RPMI7951 (cell line): ENCODE measurements around the gene GRIK3. TPM values are rescaled to one million over a fixed set of nuclear protein-coding genes. Genes with fewer than 3 reads are reported as not detected.

Source experiments
- DNase-seq: peaks from one replicate; pipeline ENCODE4 v3.0.0-alpha.2; 2012; ENCODE audit warnings: low read depth
- total RNA-seq: library from RNA; depleted of rRNA; stranded (reverse); fragments of >200 nt; shearing (Covaris generic); gene quantifications from 2 replicates; pipeline ENCODE4 v1.2.3, GENCODE V29; 2014

Gene GRIK3
- total RNA-seq, 1 experiment from 2014 or later: not detected

DNA sequence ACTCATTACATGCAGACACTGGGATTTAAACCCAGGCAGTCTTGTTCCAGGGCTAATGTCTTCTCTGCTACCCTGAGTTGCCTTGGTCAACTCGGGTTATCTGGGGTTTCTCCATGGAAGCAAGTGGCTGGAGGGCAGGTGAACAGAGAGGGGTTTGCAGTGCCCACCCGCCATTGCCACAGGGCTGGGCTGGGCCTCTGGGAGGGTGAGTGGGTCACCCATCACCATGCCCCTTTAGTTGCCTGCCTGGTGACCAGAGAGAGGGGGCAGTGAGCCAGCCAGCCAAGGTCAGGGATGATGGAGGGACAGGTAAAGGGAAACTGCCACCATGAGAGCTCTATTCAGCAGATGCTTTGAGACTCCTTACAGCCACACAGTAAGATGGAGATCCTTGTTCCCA, 53.2 kb downstream of the GRIK3 start:
- no peak for DNase-seq

DNA sequence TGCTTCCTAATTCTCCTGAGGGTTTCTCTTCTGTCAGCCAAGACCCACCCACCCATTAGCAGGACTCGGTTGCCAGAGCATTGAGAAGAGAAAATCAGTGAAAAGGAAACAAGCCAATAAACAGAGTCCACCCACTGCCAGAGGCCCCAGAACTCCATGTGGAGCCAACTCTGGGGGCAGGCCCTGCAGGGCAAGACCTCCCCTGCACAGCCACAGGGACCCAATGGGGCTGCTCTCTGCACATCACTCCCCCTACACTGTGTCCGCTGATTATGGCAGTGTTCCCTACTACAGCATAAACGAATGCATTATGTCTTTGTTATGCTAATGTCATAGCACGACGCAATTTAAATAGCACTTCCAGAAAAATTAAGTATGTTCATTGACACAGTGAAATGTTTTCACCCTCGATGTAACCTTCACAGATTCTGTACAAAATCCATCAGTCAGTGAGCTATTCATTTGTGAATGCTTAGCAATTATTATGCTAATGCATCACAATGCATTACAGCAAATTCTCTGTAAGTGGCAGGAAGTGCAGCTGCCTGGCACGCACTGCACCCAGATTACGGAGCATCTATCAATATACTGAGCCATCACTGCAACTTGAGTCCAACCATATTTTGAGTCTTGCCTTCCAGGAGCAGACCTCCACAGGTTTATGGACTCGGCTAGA, 56.4 kb downstream of the GRIK3 start:
- DNase-seq: no peak

DNA sequence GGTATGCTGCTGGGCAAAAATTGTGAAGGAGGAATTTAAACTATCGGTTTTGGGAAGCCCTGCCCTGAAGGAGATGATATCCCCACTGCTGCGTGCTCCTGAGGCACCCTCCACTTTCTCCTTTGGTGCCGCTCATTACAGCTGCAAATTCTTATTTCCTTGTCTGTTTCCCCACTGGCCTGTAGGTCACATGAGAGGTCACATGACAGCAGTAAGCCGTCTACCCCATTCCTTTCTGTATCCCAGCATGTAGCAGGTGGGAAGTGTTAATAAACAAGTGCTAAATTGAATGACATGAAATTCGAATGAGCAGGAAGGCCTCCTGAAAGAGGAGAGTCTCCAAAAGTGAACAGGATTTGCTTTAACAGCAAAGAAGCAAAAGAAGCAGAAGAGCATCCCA, 58.7 kb downstream of the GRIK3 start:
- no peak for DNase-seq

DNA sequence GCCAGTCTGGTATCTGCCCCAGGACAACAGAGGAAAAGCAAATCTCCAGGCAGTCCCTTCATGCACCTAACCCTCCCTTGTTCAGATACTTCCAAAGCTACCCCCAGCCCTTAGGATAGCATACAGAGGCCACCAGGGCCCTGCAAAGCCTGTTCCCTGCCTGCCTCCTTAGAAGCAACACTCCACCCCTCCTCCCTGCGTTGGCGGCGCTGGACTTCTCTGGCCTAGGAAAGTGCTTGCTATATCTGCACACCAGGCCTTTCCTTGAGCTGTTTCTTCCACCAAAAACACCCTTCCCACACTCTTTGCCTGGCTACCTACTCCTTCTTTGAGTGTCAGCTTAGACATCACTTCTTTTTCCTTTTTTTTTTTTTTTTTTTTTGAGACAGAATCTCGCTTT, 61.3 kb downstream of the GRIK3 start:
- DNase-seq: no peak

DNA sequence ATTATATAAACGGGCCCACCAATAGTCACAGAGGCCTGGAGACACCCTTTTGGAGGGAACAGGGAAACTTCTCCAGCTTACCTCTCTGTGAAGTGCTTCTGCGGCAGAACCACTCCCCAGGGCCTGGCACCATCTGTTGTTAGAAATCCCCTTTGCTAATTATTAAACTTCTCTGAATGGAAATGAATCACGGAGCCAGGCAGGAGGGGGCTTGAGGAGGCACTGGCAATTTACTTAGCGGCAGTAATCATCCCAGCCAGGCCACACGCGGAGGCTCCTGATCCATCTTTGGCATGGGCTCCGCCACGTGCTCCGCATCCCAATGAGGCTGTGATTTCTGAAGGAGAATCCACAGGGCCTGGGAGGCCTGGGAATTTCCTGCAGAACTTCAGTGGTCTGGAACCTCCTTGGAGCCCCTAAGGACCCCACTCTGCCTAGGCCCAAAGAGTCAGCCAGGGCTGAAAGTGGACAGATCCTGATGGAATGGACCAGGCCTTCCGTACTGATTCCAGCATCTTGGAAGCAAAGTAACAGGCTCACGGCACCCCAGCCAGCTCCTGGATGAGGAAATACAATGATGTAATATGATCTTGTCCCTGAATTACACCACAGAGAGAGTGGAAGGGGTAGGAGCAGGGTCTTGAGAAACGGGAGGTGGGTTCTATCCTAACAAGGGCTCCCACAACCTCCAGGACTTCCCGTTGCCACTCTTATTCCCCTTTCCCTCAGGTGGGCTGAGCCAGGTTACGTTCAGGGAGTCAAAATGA, 62.3 kb downstream of the GRIK3 start:
- no peak for DNase-seq

DNA sequence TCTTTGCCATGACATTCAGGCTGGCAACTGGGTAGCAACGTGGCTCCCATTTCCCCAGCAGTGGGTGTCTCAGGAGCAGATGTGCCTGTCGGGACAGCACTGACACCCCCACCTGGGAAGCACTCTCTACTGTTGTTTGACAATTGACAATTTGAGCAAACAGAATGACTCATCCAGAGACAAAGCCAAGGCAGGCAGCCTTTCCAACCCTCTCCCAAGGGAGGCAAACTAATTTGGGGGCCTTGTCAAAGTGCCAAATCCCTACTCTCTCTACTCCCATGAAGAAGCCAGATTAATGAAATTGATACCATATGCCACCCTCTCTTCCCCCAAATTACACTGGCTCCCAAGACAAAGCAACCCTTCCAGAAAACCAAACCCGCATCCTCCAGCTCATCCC, 65.6 kb downstream of the GRIK3 start:
- no peak for DNase-seq

DNA sequence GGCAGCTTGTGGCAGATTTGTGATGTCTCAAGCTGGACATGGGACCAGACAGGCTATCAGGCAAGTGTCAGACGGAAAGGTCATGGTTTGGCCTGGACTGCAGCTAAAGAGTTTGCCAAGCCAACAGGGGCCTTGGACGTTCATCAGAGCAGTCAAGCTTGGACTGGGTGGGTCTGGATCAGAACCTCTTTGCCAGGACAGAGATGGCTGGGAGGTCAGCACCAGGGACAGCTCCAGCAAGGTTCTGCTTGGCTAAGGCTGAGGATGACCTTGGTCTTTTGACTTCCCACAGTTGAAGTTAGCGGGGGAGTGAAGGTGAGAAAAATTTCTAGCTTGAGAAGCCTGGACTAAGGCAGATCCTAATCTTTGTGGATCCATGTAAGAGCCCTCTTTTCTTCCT, 68.1 kb downstream of the GRIK3 start:
- no peak for DNase-seq

DNA sequence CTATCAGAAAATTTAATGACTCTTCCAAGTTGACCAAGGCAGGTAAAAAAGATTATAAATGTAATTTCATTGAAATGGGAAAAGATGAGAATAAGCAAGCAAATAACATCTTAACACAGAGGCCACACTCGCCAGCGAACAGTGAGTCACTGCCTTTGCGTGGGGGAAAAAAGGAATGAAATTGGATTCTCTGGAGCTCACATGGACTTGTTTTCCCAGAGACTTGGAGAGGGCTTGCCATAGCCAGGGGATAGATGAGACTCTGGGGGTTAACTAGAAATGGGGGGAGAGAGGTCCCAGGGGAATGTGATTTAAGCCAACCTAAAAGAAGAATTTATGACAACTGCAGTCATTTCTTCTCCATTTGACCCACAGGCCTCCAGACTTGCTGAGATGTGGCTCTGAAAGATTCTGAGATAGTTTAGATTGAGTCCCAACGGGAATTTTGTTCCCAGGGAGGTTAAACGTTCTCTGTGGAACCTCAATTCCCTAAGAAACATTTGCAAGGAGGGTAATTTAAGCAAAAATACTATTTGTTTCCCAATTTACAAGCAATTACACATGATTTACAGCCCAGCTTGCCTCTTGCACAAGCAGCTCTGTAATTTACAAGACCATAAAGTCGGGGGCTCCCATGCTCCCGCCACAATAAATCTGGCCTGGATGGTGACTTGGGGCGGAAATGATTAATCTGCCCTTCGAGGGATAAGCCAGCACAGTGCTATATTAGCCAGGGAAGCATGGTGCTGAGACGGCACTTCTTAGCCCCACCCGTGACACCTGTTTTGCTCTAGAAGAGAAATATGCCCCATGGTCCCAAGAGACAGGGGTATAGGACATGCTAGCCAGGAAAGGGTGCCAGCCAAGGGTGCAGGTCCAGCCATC, 68.8 kb downstream of the GRIK3 start:
- no peak for DNase-seq

DNA sequence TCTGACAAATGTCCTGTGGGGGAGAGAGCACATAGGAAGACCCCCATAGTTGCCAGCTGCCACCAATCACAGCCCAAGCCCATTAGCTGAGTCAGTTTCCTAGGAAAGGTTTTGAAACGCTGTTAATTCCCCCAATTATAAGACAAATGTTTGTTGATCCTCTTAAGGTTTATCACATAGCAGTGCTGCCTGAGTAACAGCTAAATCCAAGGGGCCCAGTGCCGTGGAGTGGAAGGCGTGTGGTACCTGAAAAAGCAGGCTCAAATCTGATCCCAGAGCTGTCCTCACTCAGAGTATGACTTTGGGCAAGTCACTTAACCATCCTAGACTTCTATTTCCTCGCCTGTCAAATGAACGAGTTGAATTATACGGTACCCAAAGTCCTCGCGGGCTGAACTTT, 69.5 kb downstream of the GRIK3 start:
- DNase-seq: no peak

DNA sequence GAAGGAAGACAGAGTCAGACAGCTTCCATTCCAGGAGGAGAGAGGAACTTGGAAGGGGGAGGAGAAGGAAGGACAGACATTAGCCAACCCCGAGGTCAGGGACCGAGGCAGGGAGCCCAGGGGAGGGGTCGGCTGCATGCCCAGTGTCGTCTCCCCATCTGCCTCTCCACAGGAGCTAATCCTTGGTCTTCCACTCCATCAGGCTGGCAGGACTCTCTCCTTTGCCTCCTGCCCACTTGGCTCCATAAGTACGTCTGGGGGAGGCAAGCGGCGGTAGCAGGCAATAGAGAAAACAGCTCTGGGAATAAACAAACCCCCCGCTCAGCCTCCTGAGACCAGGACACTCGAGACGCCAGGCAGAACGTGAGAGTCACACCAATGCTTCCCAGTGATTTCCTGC, 71.3 kb downstream of the GRIK3 start:
- DNase-seq: no peak

DNA sequence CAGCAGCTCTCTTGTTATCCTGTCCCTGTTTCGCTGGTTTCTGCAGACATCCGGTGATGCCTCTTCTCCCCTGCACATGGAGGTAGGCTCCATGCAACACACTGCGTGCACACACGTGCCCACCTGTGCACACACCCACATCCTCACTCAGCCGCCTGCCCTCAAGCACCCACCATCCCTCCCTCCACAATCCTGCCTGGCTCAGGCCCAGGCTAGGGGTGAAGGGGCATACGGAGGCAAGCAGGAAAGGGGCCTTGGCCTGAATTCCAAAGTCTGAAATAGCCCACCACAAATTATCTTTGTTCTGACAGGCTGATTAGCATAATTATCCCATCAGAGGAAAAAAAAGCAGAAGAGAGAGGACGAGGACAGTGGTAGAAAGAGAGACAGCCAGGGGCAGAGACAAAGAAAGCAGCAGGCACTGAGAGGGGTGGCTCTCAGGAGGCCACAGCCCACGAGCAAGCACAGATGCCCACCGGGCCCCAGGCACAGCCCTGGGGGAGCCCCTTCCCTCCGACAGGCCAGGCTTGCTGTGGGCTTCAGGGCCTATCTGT, 73.2 kb downstream of the GRIK3 start:
- no peak for DNase-seq

DNA sequence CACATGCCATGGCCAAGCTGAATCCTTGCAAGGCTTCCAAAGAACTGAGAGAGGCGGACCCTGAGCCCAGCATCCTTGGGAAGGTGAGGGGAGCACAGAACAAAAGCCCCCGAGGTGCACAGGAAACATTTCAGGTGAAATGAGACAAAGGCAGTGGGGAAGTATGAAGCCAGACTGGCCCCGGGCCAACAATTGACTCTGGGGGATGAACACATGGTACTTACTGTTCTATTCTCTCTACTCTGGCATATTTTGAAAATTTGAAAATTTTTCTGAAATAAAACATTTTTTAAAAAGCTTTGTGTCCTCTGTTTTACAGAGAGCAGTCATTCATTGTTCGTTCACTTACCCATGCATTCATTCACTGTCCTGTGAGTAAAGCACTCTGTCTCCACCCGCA, 77.7 kb downstream of the GRIK3 start:
- DNase-seq: no peak

DNA sequence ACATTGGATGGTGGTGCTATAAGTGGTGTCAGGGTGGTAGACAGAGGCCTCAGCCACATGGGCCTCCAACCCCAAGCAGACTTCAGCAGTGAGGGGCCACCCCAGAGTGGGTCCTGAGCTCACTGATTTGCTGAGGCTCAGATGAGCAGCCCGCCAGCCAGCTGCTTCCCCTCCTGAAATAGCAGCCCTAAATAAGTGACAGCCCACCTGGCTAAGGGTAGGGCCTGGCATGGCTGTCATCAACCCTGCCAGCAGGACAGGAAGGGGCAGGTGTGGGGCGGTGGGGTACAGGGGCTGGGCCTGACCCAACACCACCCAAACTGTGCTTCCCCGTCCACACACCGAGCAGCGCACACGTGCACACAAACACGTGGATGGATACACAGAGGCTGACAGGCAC, 79.3 kb downstream of the GRIK3 start:
- DNase-seq: no peak

DNA sequence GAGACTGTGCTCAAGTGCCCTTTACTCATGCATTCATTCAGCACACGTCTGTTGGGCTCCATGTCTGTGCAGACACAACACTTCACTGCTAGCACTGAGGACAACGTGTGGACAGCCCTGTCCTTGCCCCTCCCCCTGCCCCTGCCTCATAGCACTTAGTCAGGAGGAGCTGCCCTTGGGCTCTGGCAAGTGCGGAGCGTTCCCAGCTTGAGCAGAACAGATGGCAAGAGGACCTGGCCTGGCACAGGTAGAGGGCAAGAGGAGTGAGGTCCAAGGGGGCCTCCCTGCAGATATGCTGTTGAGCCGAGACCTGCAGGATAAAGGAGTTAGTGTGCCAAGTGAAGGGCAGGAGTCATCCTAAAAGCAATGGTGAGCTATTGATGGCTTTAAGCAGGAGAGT, 81.3 kb downstream of the GRIK3 start:
- DNase-seq: no peak

DNA sequence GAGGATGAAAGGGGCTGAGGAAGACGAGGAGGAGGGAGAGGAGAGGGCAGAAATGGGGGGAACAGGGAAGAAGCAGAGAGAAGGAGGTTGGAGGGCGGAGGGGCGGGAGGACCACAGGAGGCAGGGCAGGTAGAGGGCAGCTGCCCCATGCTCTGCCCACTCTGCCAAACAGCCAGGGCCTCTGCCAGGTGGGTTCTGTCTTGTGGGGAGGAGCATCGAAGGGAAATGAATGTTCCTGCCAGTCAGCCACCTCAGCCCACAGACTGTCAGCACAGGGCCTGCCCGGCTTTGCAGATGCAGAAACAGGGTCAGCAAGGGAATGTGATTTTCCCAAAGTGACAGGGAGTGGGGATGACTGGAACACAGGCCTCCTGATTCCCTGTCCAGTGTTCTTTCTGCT, 82.6 kb downstream of the GRIK3 start:
- DNase-seq: no peak

DNA sequence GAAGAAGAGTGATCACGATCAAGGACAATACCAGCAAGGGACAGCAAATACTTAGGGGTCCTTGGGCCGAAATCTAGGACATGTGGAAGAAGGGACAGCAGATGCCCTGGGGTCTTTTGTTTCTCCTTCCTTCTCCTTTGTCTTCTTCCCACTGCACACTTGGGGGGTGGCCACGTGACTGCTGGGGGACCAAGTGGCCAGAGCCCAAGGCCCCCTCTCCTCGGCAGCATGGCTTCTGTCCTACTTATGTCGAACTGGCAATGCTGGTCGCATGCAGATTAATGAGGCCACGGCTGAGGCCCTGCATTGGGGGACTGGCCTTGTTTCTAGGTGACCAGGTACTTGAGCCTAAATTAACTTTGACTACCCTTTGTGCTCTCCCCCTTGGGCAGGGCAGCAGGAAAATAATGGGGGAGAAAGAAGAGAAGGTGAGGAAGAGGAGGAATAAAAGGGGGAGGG, 83.0 kb downstream of the GRIK3 start:
- DNase-seq: no peak

DNA sequence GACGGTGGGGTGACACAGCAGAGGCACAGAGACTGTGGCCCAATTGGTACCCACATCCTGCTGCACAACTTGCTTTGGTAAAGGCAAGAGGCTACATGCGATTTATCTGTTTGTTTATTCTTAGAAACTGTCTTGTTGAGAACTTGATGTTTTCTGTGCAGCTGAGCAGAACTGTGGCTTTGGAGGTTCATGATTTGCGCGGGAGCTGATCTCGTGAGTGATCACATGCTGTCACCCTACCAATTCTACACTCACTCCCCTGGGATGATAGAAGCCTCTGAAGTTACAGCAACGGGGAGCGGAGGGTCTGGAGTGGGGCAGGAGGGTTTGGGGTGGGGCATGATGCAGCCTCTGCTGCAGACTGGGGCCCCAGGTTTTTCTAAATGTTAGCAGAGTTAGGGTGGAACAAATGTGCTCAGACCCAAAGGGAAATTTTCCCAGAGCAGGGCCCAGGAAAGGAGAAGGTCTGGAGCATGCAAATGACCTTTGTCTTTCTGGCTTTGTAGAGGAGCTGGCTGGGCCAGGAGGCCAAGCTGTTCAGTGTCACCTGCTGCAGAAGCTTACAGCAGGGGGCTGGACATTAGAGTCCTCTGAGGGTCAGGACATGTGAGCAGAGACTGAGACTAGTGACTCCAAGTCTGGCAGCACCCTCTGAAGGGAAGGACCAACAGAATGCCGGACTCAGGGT, 83.6 kb downstream of the GRIK3 start:
- DNase-seq: no peak

DNA sequence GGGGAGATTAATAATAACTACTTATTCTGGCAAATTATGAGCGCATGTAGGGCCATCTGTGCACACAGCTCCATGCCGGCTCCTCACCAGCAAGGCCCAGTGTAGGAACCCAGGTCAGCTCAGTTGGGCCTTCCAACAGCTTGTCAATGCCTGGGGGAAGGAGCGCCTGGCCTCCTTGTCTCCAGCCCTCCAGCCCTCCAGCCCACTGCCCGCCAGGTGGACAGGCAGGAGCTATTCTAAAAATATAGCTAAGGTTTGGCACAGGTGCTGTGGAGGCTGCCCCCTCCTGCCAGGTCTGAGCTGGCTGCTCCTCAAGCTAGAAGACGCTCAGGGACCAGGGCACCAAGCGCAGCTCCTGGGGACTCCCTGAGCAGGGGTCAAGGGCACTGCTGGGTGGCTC, 85.7 kb downstream of the GRIK3 start:
- DNase-seq: no peak

DNA sequence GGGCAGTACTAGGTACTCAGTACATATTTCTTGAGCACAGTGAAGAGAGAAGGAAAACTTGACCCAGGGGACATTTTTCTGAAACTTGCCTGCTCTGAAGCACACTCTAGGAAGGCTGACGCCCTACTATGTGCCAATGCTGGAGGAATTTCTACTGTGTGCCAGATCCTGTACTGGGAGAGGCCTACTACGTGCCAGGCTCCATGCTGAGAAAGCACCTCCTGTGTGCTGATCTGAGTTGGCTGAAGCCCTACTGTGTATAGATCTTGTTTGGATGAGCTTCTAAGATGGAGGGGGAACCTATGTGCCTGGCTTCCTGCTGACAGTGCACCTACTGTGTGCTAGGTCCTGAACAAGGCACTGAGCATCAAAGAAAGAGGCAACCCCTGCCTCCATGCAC, 86.2 kb downstream of the GRIK3 start:
- no peak for DNase-seq

DNA sequence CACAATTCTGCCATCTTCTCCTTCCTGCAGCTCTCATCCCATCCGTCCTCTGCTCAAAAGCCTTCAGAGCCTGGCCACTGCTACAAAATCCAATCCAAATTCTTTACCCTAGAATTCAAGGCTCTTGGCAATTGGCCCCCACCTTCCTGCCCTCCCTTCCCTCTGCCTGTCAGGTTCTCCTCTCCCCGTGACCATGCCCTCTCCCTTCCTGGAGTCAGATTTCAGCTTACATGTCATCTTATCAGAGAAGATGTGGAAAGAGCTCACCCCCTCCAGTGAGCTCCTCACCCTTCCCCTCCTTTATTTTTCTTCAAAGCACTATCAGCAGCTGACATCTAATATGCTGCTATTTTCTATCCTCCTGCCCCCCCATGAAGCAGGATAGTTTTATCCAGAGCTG, 86.9 kb downstream of the GRIK3 start:
- DNase-seq: no peak

DNA sequence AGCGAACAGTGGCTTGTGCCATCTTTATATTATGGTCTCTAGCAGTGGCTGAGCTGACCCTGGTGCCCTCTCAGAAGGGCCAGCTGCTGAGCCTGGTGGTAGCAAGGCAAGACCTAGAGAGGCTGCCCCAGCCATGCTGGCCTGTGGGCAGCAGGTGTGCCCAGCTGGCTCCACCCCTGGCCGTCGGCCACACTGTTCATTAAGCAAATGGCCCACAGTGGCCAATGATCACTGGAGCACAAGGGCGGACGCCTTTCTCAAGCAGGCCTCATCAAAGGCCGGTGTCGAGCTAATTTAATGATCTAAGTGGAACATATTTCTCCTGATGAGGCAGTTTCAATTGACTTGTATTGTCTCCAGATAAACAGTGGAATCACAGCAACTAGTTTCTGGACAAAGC, 89.4 kb downstream of the GRIK3 start:
- no peak for DNase-seq

DNA sequence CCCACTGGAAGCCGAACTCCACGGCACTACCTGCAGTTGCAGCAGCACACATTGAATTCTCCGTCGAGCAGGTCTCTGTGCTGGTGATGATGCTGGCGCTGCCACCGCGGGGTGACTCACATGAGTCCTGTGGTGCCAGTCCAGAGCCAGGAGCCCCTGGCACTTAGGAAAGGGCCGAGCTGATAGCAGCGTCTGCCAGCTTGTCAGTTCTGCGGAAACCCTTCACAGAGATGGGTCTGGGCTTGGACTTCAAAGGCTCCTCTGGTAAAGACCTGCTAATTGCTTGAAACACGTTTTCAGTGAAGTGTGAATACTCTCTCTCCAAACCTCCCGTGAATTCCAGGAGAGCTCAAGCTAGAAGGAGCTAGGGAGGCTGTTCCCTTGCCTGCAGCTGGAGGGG, 92.2 kb downstream of the GRIK3 start:
- no peak for DNase-seq
